Measurements from ENCODE around the gene RNLS.

RNLS gene

GRCh38 chr10:88473989-88474883 is 108.9 kb downstream of the RNLS start:
- no peak for DNase-seq

- no peak for DNase-seq
These were observed 110.6 kb downstream of the RNLS start for GRCh38 chr10:88472540-88472939.

- DNase-seq, result no peak
These were observed 111.2 kb downstream of the RNLS start for GRCh38 chr10:88471899-88472298.

GRCh38 chr10:88467835-88468485 is 115.2 kb downstream of the RNLS start:
- DNase-seq, result no peak

- no peak for DNase-seq
These were observed 116.3 kb downstream of the RNLS start for GRCh38 chr10:88466786-88467185.

- no peak for DNase-seq
These were observed 117.4 kb downstream of the RNLS start for GRCh38 chr10:88465765-88466164.

- DNase-seq, result no peak
These were observed 119.3 kb downstream of the RNLS start for GRCh38 chr10:88463811-88464210.

GRCh38 chr10:88461426-88461825 is 121.7 kb downstream of the RNLS start:
- no peak for DNase-seq

- DNase-seq, result no peak
These were observed 123.6 kb downstream of the RNLS start for GRCh38 chr10:88459530-88459929.

GRCh38 chr10:88458209-88458608 is 124.9 kb downstream of the RNLS start:
- no peak for DNase-seq

- no peak for DNase-seq
These were observed 125.5 kb downstream of the RNLS start for GRCh38 chr10:88457660-88458059.

- no peak for DNase-seq
These were observed 126.4 kb downstream of the RNLS start for GRCh38 chr10:88456730-88457129.

GRCh38 chr10:88455831-88456230 is 127.3 kb downstream of the RNLS start:
- DNase-seq, result no peak

- DNase-seq, result no peak
These were observed 132.9 kb downstream of the RNLS start for GRCh38 chr10:88450201-88450600.

- DNase-seq, result no peak
These were observed 140.4 kb downstream of the RNLS start for GRCh38 chr10:88442716-88443115.

- DNase-seq, result no peak
These were observed 142.6 kb downstream of the RNLS start for GRCh38 chr10:88440541-88440940.

- DNase-seq, result no peak
These were observed 143.2 kb downstream of the RNLS start for GRCh38 chr10:88439932-88440331.

GRCh38 chr10:88437411-88437810 is 145.7 kb downstream of the RNLS start:
- no peak for DNase-seq

- DNase-seq, result no peak
These were observed 149.4 kb downstream of the RNLS start for GRCh38 chr10:88433565-88434186.

- DNase-seq, result no peak
These were observed 152.0 kb downstream of the RNLS start for GRCh38 chr10:88431103-88431502.

GRCh38 chr10:88428976-88429375 is 154.1 kb downstream of the RNLS start:
- no peak for DNase-seq

GRCh38 chr10:88428442-88428841 is 154.7 kb downstream of the RNLS start:
- DNase-seq, result no peak

- no peak for DNase-seq
These were observed 156.1 kb downstream of the RNLS start for GRCh38 chr10:88427024-88427423.

- no peak for DNase-seq
These were observed 158.2 kb downstream of the RNLS start for GRCh38 chr10:88424881-88425280.

Measured in CD4-positive, alpha-beta T cell treated with Interleukin-4 for 1 hour (primary cell).